ENCODE data around the gene DNHD1.

Gene DNHD1

GRCh38 chr11:6571434-6572008 lies 74.4 kb downstream of the DNHD1 start:
- no peak for TF ChIP-seq CTCF (IDR thresholded peaks at IDR 0.05; ENCODE audit: insufficient read depth, low read depth, low read length, missing control alignments)
- no peak overlapping the region for H3K4me3 ChIP-seq (ENCODE audit: low read length)
- no peak for DNase-seq (ENCODE audit: low read depth)

- peak; percentile 61 for DNase-seq (ENCODE audit: low read depth)
- TF ChIP-seq CTCF (IDR thresholded peaks at IDR 0.05; ENCODE audit: insufficient read depth, low read depth, low read length, missing control alignments) = no peak
- no peak overlapping the region for H3K4me3 ChIP-seq (ENCODE audit: low read length)
Measured at GRCh38 chr11:6572215-6572614, 75.1 kb downstream of the DNHD1 start.

GRCh38 chr11:6574816-6575715 lies 78.0 kb downstream of the DNHD1 start:
- DNase-seq (ENCODE audit: low read depth) = no peak
- H3K4me3 ChIP-seq (ENCODE audit: low read length) = no peak overlapping the region
- TF ChIP-seq CTCF (IDR thresholded peaks at IDR 0.05; ENCODE audit: insufficient read depth, low read depth, low read length, missing control alignments) = no peak

- DNase-seq (ENCODE audit: low read depth) = no peak
- no peak for TF ChIP-seq CTCF (IDR thresholded peaks at IDR 0.05; ENCODE audit: insufficient read depth, low read depth, low read length, missing control alignments)
- H3K4me3 ChIP-seq (ENCODE audit: low read length) = no peak overlapping the region
Measured at GRCh38 chr11:6576471-6577373, 79.6 kb downstream of the DNHD1 start.

- DNase-seq (ENCODE audit: low read depth) = no peak
- TF ChIP-seq CTCF (IDR thresholded peaks at IDR 0.05; ENCODE audit: insufficient read depth, low read depth, low read length, missing control alignments) = no peak
- no peak overlapping the region for H3K4me3 ChIP-seq (ENCODE audit: low read length)
Measured at GRCh38 chr11:6578134-6578533, 81.1 kb downstream of the DNHD1 start.

GRCh38 chr11:6579681-6580080 lies 82.6 kb downstream of the DNHD1 start:
- DNase-seq (ENCODE audit: low read depth) = no peak
- TF ChIP-seq CTCF (IDR thresholded peaks at IDR 0.05; ENCODE audit: insufficient read depth, low read depth, low read length, missing control alignments) = no peak
- no peak overlapping the region for H3K4me3 ChIP-seq (ENCODE audit: low read length)

All from epithelial cell of esophagus (primary cell).